ENCODE results near the gene KRAS.
A peak's percentile ranks its signal among the peaks of the same experiment; 100 is the strongest.

KRAS gene

GRCh38 chr12:25254271-25254880 lies 3.6 kb upstream of the KRAS start:
- DNase-seq (ENCODE audit: low spot score): no peak

- DNase-seq (ENCODE audit: low spot score): no peak
These were observed 2.8 kb upstream of the KRAS start for GRCh38 chr12:25253371-25254068.

- DNase-seq (ENCODE audit: low spot score): no peak
These were observed 2.2 kb upstream of the KRAS start for GRCh38 chr12:25252946-25253345.

GRCh38 chr12:25251769-25252168 lies 1.0 kb upstream of the KRAS start:
- no peak for DNase-seq (ENCODE audit: low spot score)

- DNase-seq (ENCODE audit: low spot score): peak; percentile 77
These were observed 594 bp downstream of the KRAS start for GRCh38 chr12:25249931-25250738.

- no peak for DNase-seq (ENCODE audit: low spot score)
These were observed 2.0 kb downstream of the KRAS start for GRCh38 chr12:25248732-25249131.

GRCh38 chr12:25248137-25248536 lies 2.6 kb downstream of the KRAS start:
- no peak for DNase-seq (ENCODE audit: low spot score)

GRCh38 chr12:25245491-25245890 lies 5.2 kb downstream of the KRAS start:
- no peak for DNase-seq (ENCODE audit: low spot score)

GRCh38 chr12:25243680-25243990 lies 7.1 kb downstream of the KRAS start:
- no peak for DNase-seq (ENCODE audit: low spot score)

- DNase-seq (ENCODE audit: low spot score): no peak
These were observed 7.6 kb downstream of the KRAS start for GRCh38 chr12:25242981-25243679.

- DNase-seq (ENCODE audit: low spot score): no peak
These were observed 9.3 kb downstream of the KRAS start for GRCh38 chr12:25241167-25242020.

GRCh38 chr12:25236626-25237025 lies 14.1 kb downstream of the KRAS start:
- DNase-seq (ENCODE audit: low spot score): no peak

GRCh38 chr12:25236190-25236589 lies 14.5 kb downstream of the KRAS start:
- DNase-seq (ENCODE audit: low spot score): no peak

- DNase-seq (ENCODE audit: low spot score): no peak
These were observed 37.4 kb downstream of the KRAS start for GRCh38 chr12:25213338-25213737.

- DNase-seq (ENCODE audit: low spot score): no peak
These were observed 42.2 kb downstream of the KRAS start for GRCh38 chr12:25208554-25208953.

- no peak for DNase-seq (ENCODE audit: low spot score)
These were observed 42.9 kb downstream of the KRAS start for GRCh38 chr12:25207846-25208245.

- no peak for DNase-seq (ENCODE audit: low spot score)
These were observed 43.3 kb downstream of the KRAS start for GRCh38 chr12:25207411-25207810.

- no peak for DNase-seq (ENCODE audit: low spot score)
These were observed 48.6 kb downstream of the KRAS start for GRCh38 chr12:25202137-25202536.

- no peak for DNase-seq (ENCODE audit: low spot score)
These were observed 50.0 kb downstream of the KRAS start for GRCh38 chr12:25200703-25201102.

- DNase-seq (ENCODE audit: low spot score): no peak
These were observed 53.1 kb downstream of the KRAS start for GRCh38 chr12:25197608-25198007.

GRCh38 chr12:25195056-25195971 lies 55.4 kb downstream of the KRAS start, which contains the start of the genes DNAI7 and ETFRF1:
Gene DNAI7 (minus strand): TSS chr12:25195160. CDS start chr12:25195078, 82 bp downstream.
Gene ETFRF1 (plus strand): TSS chr12:25195237. CDS start chr12:25203957, 8,720 bp downstream.
- DNase-seq (ENCODE audit: low spot score): peak; percentile 98

Measured in left forelimb (tissue), 1 donor.